ENCODE measurements around the gene FKBP8.

FKBP8 gene

DNA sequence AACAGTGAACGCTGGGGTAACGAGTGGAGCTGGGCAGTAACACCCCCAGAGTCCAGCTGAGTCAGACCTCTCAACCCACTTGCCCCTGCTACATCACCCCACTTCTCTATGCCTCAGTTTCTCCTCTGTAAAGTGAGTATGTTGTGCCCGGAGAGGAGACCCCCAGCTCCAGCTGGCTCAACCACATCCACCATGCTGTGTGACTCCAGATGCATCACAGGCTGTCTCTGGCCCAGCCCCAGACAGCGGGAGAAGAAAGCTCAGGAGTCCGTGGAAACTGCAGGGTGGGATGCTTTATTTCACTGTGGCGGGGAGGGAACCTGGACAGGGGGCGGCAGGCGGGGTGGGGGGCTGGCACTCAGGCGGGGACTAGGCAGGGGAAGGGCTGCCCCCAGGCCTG is 11.9 kb downstream of the FKBP8 start:
- Histone ChIP-seq H3K27ac (replicated peaks) (no peak overlapping the region), H3K4me3 (replicated peaks; ENCODE audit: insufficient read depth, low read length) (no peak overlapping the region), H3K27me3 (ENCODE audit: insufficient read depth, poor library complexity, severe bottlenecking) (no peaks in the 10 kb centered on the region)
- TF ChIP-seq, protein P1, sequence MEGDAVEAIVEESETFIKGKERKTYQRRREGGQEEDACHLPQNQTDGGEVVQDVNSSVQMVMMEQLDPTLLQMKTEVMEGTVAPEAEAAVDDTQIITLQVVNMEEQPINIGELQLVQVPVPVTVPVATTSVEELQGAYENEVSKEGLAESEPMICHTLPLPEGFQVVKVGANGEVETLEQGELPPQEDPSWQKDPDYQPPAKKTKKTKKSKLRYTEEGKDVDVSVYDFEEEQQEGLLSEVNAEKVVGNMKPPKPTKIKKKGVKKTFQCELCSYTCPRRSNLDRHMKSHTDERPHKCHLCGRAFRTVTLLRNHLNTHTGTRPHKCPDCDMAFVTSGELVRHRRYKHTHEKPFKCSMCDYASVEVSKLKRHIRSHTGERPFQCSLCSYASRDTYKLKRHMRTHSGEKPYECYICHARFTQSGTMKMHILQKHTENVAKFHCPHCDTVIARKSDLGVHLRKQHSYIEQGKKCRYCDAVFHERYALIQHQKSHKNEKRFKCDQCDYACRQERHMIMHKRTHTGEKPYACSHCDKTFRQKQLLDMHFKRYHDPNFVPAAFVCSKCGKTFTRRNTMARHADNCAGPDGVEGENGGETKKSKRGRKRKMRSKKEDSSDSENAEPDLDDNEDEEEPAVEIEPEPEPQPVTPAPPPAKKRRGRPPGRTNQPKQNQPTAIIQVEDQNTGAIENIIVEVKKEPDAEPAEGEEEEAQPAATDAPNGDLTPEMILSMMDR (IDR thresholded peaks at IDR 0.05; ENCODE audit: insufficient read depth, low read length), result no peak
- TF ChIP-seq, protein P2, sequence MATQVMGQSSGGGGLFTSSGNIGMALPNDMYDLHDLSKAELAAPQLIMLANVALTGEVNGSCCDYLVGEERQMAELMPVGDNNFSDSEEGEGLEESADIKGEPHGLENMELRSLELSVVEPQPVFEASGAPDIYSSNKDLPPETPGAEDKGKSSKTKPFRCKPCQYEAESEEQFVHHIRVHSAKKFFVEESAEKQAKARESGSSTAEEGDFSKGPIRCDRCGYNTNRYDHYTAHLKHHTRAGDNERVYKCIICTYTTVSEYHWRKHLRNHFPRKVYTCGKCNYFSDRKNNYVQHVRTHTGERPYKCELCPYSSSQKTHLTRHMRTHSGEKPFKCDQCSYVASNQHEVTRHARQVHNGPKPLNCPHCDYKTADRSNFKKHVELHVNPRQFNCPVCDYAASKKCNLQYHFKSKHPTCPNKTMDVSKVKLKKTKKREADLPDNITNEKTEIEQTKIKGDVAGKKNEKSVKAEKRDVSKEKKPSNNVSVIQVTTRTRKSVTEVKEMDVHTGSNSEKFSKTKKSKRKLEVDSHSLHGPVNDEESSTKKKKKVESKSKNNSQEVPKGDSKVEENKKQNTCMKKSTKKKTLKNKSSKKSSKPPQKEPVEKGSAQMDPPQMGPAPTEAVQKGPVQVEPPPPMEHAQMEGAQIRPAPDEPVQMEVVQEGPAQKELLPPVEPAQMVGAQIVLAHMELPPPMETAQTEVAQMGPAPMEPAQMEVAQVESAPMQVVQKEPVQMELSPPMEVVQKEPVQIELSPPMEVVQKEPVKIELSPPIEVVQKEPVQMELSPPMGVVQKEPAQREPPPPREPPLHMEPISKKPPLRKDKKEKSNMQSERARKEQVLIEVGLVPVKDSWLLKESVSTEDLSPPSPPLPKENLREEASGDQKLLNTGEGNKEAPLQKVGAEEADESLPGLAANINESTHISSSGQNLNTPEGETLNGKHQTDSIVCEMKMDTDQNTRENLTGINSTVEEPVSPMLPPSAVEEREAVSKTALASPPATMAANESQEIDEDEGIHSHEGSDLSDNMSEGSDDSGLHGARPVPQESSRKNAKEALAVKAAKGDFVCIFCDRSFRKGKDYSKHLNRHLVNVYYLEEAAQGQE (IDR thresholded peaks at IDR 0.05; ENCODE audit: insufficient replicate concordance, low read depth), result no peak
- TF ChIP-seq POLR2AphosphoS5 (IDR thresholded peaks at IDR 0.05; ENCODE audit: low read depth), result no peak
- no peak for TF ChIP-seq GABPA (IDR thresholded peaks at IDR 0.05; ENCODE audit: low read depth)
- TF ChIP-seq SPI1 (IDR thresholded peaks at IDR 0.05; ENCODE audit: borderline replicate concordance, low read depth), result no peak
- DNase-seq (ENCODE audit: low read depth in 1 of 2, low spot score in 1 of 2), result no peak

GRCh38 chr19:18529782-18530181 is 13.6 kb downstream of the FKBP8 start:
- no peak overlapping the region for H3K27ac ChIP-seq (replicated peaks)
- no peaks in the 10 kb centered on the region for H3K27me3 ChIP-seq (ENCODE audit: insufficient read depth, poor library complexity, severe bottlenecking)
- no peak overlapping the region for H3K4me3 ChIP-seq (replicated peaks; ENCODE audit: insufficient read depth, low read length)
- TF ChIP-seq GABPA (IDR thresholded peaks at IDR 0.05; ENCODE audit: low read depth), result no peak
- TF ChIP-seq, protein P2 (IDR thresholded peaks at IDR 0.05; ENCODE audit: insufficient replicate concordance, low read depth), result no peak
- TF ChIP-seq SPI1 (IDR thresholded peaks at IDR 0.05; ENCODE audit: borderline replicate concordance, low read depth), result no peak
- TF ChIP-seq, protein P1 (IDR thresholded peaks at IDR 0.05; ENCODE audit: insufficient read depth, low read length), result no peak
- TF ChIP-seq POLR2AphosphoS5 (IDR thresholded peaks at IDR 0.05; ENCODE audit: low read depth), result no peak
- no peak for DNase-seq (ENCODE audit: low read depth in 1 of 2, low spot score in 1 of 2)

DNA sequence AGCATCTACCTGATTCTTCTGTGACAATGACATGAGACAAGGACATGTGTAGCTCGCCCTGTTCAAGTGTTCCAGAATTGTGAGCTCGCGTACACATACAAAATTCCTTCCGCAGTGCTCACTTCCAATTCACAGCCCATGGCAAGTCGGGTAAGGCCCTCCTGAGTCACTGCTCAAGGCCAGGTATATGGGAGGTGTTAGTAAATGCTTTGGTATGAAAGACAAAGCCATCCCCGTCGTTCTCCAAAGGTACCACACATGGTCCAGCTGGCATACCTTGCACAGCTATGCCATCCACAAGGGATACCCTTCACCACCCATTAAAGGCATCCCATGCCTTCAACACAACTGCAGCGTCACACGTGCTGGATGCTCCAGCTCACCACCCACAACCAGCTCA is 17.1 kb downstream of the FKBP8 start:
- no peak overlapping the region for H3K27ac ChIP-seq (replicated peaks)
- TF ChIP-seq, protein P2 (IDR thresholded peaks at IDR 0.05; ENCODE audit: insufficient replicate concordance, low read depth), result no peak
- no peak for TF ChIP-seq GABPA (IDR thresholded peaks at IDR 0.05; ENCODE audit: low read depth)
- TF ChIP-seq, protein P1 (IDR thresholded peaks at IDR 0.05; ENCODE audit: insufficient read depth, low read length), result no peak
- no peak for TF ChIP-seq POLR2AphosphoS5 (IDR thresholded peaks at IDR 0.05; ENCODE audit: low read depth)
- TF ChIP-seq SPI1 (IDR thresholded peaks at IDR 0.05; ENCODE audit: borderline replicate concordance, low read depth), result no peak
- no peak for DNase-seq (ENCODE audit: low read depth in 1 of 2, low spot score in 1 of 2)
- no peaks in the 10 kb centered on the region for H3K27me3 ChIP-seq (ENCODE audit: insufficient read depth, poor library complexity, severe bottlenecking)
- no peak overlapping the region for H3K4me3 ChIP-seq (replicated peaks; ENCODE audit: insufficient read depth, low read length)

Data from HL-60 (cell line).